ENCODE measurements around the gene TASP1. TPM values are rescaled to one million over a fixed set of nuclear protein-coding genes. Genes with fewer than 3 reads are reported as not detected.

Gene TASP1
- polyA plus RNA-seq, 3 donors = 2.3 to 3.3 (median 2.6) TPM

- H3K79me2 ChIP-seq (ENCODE audit: insufficient read depth, low read length) = no peaks in the 10 kb centered on the region
- H3K4me1 ChIP-seq (ENCODE audit: control insufficient read depth in 1 of 2, insufficient read depth in 2 of 2, low read length in 2 of 2) = no peaks in the 10 kb centered on the region
- H4K20me1 ChIP-seq (ENCODE audit: insufficient read depth, low read length) = no peaks in the 10 kb centered on the region
- H3K4me2 ChIP-seq (replicated peaks; ENCODE audit: extremely low read depth, low read length, poor library complexity, severe bottlenecking) = no peak overlapping the region
- Mint-ChIP-seq H3K27ac (no peak overlapping the region), H3K9me3 (peaks cover 4 to 19% (median 10%) of the 10 kb centered on the region in 7 donors), H3K27me3 (ENCODE audit: low read depth in 3 of 3) (no peaks in the 10 kb centered on the region), H3K36me3 (peaks cover 0 to 3% of the 10 kb centered on the region in 2 donors), H3K4me3 (no peak overlapping the region), H3K4me1 (no peaks in the 10 kb centered on the region)
- H3K9me3 ChIP-seq (replicated peaks in 1 of 2; ENCODE audit: control insufficient read depth in 1 of 2, insufficient read depth in 1 of 2, low read length in 2 of 2) = peaks cover 0 to 5% of the 10 kb centered on the region in 2 donors
- WGBS (ENCODE audit: insufficient coverage) = no CpG with 5 or more reads among the region's 1 CpG
- H3K36me3 ChIP-seq (replicated peaks in 1 of 2; ENCODE audit: control insufficient read depth in 1 of 2, insufficient read depth in 2 of 2, low read length in 2 of 2) = no peaks in the 10 kb centered on the region
- no peak overlapping the region for H3K4me3 ChIP-seq (replicated peaks in 1 of 3; ENCODE audit: low read depth in 2 of 3, low read length in 3 of 3)
- H3K27ac ChIP-seq (ENCODE audit: low read depth in 1 of 2, low read length in 2 of 2) = no peak overlapping the region
- H3K9ac ChIP-seq (ENCODE audit: insufficient read depth, low read length, poor library complexity, severe bottlenecking) = no peak overlapping the region
- intact Hi-C loops (cut with micrococcal nuclease) = no loop called here
- no peaks in the 10 kb centered on the region for H3K27me3 ChIP-seq (ENCODE audit: control insufficient read depth in 2 of 2, insufficient read depth in 2 of 2, low read length in 2 of 2)
- H2AFZ ChIP-seq (ENCODE audit: insufficient read depth, low read depth, low read length, poor library complexity, severe bottlenecking) = no peak overlapping the region
- DNase-seq = no peak
- no peak for TF ChIP-seq CTCF (IDR thresholded peaks at IDR 0.05)
Observed at GRCh38 chr20:13474467-13474866, 164.3 kb downstream of the TASP1 start.

GRCh38 chr20:13469262-13469661 lies 169.5 kb downstream of the TASP1 start:
- peaks cover 0 to 3% of the 10 kb centered on the region in 2 donors for H3K36me3 Mint-ChIP-seq
- no peaks in the 10 kb centered on the region for H3K4me1 Mint-ChIP-seq
- no peak overlapping the region for H3K27ac Mint-ChIP-seq
- no peak for DNase-seq
- H3K9me3 Mint-ChIP-seq = peaks cover 5 to 21% (median 9%) of the 10 kb centered on the region in 7 donors
- no peak overlapping the region for H3K4me3 ChIP-seq (replicated peaks in 1 of 3; ENCODE audit: low read depth in 2 of 3, low read length in 3 of 3)
- no peak overlapping the region for H3K4me3 Mint-ChIP-seq
- peaks cover 0 to 2% (median 0%) of the 10 kb centered on the region in 3 donors for H3K27me3 Mint-ChIP-seq (ENCODE audit: low read depth in 3 of 3)
- H3K4me1 ChIP-seq (ENCODE audit: control insufficient read depth in 1 of 2, insufficient read depth in 2 of 2, low read length in 2 of 2) = no peaks in the 10 kb centered on the region
- H3K27ac ChIP-seq (ENCODE audit: low read depth in 1 of 2, low read length in 2 of 2) = no peak overlapping the region
- no peak overlapping the region for H3K4me2 ChIP-seq (replicated peaks; ENCODE audit: extremely low read depth, low read length, poor library complexity, severe bottlenecking)
- H2AFZ ChIP-seq (ENCODE audit: insufficient read depth, low read depth, low read length, poor library complexity, severe bottlenecking) = no peak overlapping the region
- intact Hi-C loops (cut with micrococcal nuclease) = no loop called here
- peaks cover 0 to 5% of the 10 kb centered on the region in 2 donors for H3K9me3 ChIP-seq (replicated peaks in 1 of 2; ENCODE audit: control insufficient read depth in 1 of 2, insufficient read depth in 1 of 2, low read length in 2 of 2)
- no peak overlapping the region for H3K9ac ChIP-seq (ENCODE audit: insufficient read depth, low read length, poor library complexity, severe bottlenecking)
- no peaks in the 10 kb centered on the region for H3K36me3 ChIP-seq (replicated peaks in 1 of 2; ENCODE audit: control insufficient read depth in 1 of 2, insufficient read depth in 2 of 2, low read length in 2 of 2)
- TF ChIP-seq CTCF (IDR thresholded peaks at IDR 0.05) = no peak
- H4K20me1 ChIP-seq (ENCODE audit: insufficient read depth, low read length) = no peaks in the 10 kb centered on the region
- no peaks in the 10 kb centered on the region for H3K27me3 ChIP-seq (ENCODE audit: control insufficient read depth in 2 of 2, insufficient read depth in 2 of 2, low read length in 2 of 2)
- H3K79me2 ChIP-seq (ENCODE audit: insufficient read depth, low read length) = no peaks in the 10 kb centered on the region
